ENCODE results near the gene TRAPPC2.

DNA sequence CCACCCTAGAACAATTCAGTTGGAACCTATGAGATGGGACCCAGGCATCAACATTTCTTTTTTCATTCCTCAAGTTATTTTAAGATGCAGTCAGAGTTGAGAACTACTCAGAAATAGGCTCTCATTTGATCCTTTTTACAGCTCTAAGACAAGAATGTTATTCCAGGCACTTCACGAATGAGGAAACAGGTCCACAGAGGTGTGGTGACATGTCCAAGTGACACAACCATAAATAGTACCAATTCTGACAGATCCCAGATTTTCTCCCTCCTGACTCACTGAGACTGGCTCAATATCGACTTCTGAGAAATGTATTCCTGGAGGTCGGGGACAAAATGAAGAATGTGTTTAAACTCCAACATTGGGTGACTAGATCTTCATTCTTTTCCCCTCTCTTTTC is 70.4 kb downstream of the TRAPPC2 start:
- TF ChIP-seq, protein P1, sequence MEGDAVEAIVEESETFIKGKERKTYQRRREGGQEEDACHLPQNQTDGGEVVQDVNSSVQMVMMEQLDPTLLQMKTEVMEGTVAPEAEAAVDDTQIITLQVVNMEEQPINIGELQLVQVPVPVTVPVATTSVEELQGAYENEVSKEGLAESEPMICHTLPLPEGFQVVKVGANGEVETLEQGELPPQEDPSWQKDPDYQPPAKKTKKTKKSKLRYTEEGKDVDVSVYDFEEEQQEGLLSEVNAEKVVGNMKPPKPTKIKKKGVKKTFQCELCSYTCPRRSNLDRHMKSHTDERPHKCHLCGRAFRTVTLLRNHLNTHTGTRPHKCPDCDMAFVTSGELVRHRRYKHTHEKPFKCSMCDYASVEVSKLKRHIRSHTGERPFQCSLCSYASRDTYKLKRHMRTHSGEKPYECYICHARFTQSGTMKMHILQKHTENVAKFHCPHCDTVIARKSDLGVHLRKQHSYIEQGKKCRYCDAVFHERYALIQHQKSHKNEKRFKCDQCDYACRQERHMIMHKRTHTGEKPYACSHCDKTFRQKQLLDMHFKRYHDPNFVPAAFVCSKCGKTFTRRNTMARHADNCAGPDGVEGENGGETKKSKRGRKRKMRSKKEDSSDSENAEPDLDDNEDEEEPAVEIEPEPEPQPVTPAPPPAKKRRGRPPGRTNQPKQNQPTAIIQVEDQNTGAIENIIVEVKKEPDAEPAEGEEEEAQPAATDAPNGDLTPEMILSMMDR (IDR thresholded peaks at IDR 0.05): no peak
- no peak for TF ChIP-seq POLR2A (IDR thresholded peaks at IDR 0.05)
